Activated T-cell treated with anti-CD3 and anti-CD28 coated beads for 1 hour (primary cell): ENCODE measurements around the gene SEMA4B.
"Not testable (repeated sequence)": the region's sequence is repeated elsewhere in the genome, so short reads cannot be mapped to it uniquely, and the experiment has no call there.

Source experiments
- DNase-seq: peaks from one replicate; pipeline ENCODE4 v3.0.0-alpha.2; 2020; ENCODE audit warnings: low read depth

The SEMA4B gene

DNA sequence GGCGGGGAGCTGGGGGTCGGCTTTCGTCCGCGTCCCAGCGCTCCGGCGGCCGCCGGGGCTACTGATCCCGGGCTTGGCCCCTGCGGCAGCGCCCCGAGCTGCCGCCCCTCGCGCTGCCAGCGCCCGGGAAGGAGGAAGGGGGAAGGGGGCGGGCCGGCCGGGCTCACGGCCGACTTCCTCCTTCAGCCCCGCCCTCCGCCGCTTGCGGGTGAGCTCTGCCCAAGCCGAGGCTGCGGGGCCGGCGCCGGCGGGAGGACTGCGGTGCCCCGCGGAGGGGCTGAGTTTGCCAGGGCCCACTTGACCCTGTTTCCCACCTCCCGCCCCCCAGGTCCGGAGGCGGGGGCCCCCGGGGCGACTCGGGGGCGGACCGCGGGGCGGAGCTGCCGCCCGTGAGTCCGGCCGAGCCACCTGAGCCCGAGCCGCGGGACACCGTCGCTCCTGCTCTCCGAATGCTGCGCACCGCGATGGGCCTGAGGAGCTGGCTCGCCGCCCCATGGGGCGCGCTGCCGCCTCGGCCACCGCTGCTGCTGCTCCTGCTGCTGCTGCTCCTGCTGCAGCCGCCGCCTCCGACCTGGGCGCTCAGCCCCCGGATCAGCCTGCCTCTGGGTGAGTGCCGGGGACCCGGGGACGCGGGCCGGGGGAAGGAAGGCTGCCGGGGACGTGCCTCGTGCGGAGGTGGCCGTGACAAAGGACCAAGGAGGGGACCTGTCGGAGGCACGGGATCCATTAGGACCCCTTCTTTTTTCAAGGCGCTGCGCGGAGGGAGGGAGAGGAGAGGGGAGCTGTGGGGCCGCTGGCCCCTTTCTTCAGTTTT is at the start of gene SEMA4B:
TSS of gene SEMA4B (plus strand) at position 201 of the 814 bp plus-strand sequence. CDS start at position 450, 249 bp downstream.
- DNase-seq: peak; percentile 68

- DNase-seq: no peak
These were observed 49.0 kb upstream of the SEMA4B start for GRCh38 chr15:90151989-90152645.

DNA sequence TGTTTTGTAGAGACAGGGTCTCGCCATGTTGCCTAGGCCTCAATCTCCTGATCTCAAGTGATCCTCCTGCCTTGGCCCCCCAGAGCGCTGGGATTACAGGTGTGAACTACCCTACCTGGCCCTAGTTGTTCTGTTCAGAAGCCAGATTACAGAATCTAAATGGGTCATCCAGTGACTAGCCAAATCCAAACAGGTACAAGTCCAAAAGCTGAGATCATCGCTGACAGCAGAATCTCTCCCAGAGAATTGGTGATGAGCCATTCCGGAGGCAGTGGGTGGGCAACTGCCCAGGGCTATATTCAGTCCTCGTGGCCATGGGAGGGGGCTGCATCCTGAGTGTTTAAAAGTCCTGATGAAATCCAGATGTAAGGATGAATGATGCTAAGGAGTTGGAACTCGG is 47.5 kb upstream of the SEMA4B start:
- no peak for DNase-seq

GRCh38 chr15:90154246-90154645 is 46.9 kb upstream of the SEMA4B start:
- no peak for DNase-seq

- DNase-seq: no peak
These were observed 46.1 kb upstream of the SEMA4B start for GRCh38 chr15:90154861-90155626.

DNA sequence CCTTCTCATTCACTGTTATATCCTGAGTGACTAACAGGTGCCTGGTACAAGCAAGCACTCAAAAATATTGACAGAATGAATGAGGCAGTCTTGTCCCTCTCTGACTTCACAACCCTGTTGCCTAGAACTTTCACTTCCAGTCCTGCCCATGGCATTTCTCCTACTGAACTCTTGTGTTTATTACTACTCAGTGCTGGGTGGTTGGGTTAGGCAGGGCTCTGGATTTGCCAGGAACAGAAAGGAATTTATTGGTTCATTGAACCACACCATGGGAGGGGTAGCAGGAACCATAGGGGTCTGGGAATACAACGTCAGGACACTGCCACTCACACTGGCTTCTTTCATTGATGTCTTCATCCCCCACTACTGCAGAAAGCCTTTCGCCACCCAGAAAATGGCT is 41.9 kb upstream of the SEMA4B start:
- DNase-seq: no peak

DNA sequence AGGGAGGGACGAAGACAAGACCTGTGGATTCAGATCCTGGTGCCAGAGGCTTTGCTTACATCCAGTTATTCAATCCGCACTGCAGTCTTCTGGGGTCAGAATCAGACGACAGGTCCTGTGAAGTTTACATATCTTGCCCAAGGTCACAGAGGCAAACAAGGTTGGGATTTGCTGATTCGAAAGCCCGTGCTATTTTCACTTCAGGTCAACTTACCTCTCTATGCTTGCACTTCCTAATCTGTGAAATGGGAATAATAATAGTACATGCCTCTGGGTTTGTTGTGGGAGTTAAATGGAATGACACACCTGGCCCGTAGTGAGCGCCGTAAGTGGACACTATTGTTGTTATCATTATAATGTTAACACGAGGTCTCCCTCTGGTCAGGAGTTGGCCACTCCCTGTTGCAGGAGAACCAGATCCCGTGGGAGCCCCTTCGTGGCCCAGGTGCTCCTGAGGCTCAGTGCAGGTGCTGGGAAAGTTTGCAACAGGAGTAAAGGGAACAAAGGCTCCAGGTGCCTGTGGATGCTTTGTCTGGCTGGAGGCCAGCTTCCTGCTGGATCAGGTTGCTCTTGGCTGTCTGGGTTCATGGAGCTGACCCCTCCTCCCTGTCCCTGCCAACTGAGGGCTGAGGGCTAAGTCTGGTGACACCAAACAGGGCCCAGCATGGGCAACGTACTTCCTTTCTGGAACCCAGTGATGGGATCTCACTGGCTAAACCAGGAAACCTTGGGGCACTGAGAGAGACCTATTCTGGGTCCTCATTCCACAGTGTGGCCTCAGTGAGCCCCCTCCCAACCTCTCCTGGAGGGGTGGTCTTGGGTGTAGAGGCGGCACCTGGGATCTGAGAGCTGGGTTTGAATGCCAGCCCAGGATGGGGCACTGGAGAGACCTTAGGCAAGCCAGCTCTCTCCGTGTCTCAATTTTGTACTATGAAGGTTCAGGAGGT is 40.1 kb upstream of the SEMA4B start:
- no peak for DNase-seq

GRCh38 chr15:90161950-90162361 is 39.2 kb upstream of the SEMA4B start:
- DNase-seq: no peak

- DNase-seq: no peak
These were observed 38.2 kb upstream of the SEMA4B start for GRCh38 chr15:90162956-90163355.

GRCh38 chr15:90164239-90164638 is 36.9 kb upstream of the SEMA4B start:
- DNase-seq: not testable (repeated sequence)

DNA sequence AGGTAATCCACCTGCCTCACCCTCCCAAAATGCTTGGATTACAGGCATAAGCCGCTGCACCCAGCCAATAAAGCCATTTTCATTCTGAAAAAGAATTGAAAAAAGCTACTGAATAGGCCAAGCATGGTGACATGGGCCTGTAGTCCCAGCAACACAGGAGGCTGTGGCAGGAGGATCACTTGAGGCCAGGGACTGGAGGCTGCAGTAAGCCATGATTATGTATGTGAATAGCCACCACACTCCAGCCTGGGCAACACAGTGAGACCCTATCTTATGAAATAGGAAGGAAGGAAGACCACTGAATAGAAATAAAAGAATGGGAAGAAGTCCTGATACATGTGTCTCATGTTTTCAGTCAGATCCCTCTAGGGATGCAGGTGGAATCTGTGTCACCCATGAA is 36.0 kb upstream of the SEMA4B start:
- no peak for DNase-seq

DNA sequence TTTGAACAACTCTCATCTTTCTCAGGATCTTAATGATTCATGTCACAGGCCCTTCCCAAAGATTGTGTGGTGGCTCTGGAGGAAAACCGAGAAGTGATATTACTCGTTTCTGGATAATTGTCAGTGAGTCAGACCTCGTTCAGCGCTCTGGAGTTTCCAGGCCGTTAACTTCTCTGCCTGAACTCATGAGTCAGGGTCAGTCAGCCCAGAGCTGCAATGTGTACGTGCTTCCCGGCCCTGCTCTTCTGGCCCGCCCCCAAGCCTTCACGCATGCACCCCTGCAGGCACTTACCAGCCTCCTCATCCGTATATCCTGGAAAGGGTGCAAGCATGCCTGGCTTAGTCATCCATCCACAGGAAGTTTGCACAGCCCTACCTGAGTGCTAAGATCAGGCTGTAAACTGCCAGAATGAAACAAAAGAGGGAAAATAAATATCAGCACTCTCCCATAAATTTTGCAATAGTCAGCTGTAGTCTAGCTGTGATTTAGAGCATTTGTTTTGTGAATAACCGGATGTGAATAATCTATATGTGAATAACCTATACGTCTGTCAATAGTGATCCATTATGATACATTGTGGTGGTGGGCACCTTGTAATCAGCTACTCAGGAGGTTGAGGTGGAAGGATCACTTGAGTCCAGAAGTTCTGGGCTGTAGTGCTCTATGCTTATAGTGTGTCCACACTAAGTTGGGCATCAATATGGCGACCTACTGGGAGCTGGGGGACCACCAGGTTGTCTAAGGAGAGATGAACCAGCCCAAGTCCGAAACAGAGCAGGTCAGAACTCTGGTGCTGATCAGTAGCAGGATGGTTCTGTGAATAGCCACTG is 35.3 kb upstream of the SEMA4B start:
- no peak for DNase-seq

GRCh38 chr15:90167121-90167520 is 34.0 kb upstream of the SEMA4B start:
- DNase-seq: no peak

DNA sequence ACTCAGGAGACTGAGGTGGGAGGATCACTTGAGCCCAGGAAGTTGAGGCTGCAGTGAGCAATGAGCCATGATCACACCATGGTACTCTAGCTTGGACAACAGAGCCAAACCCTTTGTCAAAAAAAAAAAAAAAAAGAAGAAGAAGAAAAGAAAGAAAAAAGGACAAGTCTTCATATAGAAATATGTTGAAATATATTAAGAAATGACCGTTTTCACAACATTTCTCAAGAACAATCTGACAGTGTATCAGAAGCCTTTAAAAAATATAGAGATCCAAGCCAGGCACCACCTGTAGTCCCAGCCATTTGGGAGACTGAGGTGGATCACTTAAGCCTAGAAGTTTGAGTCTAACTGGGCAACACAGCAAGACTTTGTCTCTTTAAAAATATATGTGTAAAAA is 29.5 kb upstream of the SEMA4B start:
- DNase-seq: no peak

- DNase-seq: no peak
These were observed 27.8 kb upstream of the SEMA4B start for GRCh38 chr15:90173372-90173771.

GRCh38 chr15:90174140-90174875 is 26.8 kb upstream of the SEMA4B start:
- no peak for DNase-seq

- DNase-seq: no peak
These were observed 24.1 kb upstream of the SEMA4B start for GRCh38 chr15:90177012-90177411.

DNA sequence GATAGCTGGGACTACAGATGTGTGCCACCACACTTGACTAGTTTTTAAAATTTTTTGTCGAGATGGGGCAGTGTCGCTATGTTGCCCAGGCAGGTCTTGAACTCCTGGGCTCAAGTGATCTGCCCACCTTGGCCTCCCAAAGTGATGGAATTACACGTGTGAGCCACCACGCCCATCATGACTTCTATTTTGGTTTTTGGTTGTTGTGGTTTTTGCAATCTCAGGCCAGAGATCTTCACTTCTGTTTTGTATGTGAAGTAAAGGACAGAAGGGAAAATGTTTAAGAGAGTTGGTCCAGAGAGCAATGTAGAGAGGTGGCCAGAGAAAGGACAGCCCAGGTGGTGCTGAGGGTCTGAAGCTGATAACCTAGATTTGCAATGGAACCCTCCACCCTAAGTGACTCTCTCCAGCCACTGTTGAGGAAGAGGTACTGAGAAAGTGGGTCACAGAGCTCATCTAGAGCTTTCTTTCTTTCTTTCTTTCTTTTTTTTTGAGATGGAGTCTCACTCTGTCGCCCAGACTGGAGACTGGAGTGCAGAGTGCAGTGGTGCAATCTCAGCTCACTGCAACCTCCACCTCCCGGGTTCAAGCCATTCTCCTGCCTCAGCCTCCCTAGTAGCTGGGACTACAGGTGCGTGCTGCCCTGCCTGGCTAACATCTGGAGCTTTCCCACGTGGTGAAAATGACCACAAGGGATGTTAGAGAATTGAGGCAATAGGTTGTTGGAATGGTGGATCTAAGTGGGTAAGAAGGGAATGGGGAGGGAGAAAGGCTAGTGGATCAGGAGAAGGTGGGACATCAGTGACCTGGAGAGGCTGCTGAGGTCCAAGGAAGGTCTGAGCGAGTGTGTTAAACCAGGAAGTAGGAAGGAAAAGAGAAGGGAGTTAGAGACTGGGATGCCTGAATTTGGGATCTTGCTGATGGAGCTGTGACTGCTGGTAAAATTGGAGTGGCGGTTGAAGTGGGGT is 22.4 kb upstream of the SEMA4B start:
- no peak for DNase-seq

GRCh38 chr15:90181776-90182175 is 19.4 kb upstream of the SEMA4B start:
- no peak for DNase-seq
